Fibroblast of villous mesenchyme (primary cell): Measurements from ENCODE around the gene C11orf86. TPM values are rescaled to one million over a fixed set of nuclear protein-coding genes. Genes with fewer than 3 reads are reported as not detected.
"Not testable (repeated sequence)": the region's sequence is repeated elsewhere in the genome, so short reads cannot be mapped to it uniquely, and the experiment has no call there.

Experiments
- DNase-seq: peaks from one replicate; pipeline ENCODE4 v3.0.0-alpha.2; 2010; ENCODE audit warnings: low read depth
- H3K4me3 ChIP-seq: 2 replicates; pipeline ENCODE4 v1.5.1; 2011; ENCODE audit warnings: low read depth, mild to moderate bottlenecking, low read length
- CTCF ChIP-seq: IDR thresholded peaks from 2 replicates; pipeline ENCODE4 v1.5.1; 2012; ENCODE audit warnings: low read depth, mild to moderate bottlenecking, low read length; ENCODE audit not compliant: insufficient read depth
- total RNA-seq: library from RNA; depleted of rRNA; stranded (reverse); fragments of >200 nt; gene quantifications from 2 replicates; pipeline ENCODE4 v1.2.3, GENCODE V29; 2012

Gene C11orf86
- total RNA-seq, 1 donor, result not detected

GRCh38 chr11:66956689-66957290 lies 18.3 kb upstream of the C11orf86 start:
- peak overlapping the region; percentile 72 for H3K4me3 ChIP-seq
- peak; percentile 88 for DNase-seq
- TF ChIP-seq CTCF, result peak; percentile 29

- DNase-seq, result no peak
- peak overlapping the region; percentile 72 for H3K4me3 ChIP-seq
- TF ChIP-seq CTCF, result no peak
Observed at GRCh38 chr11:66957971-66958231, 17.2 kb upstream of the C11orf86 start.

GRCh38 chr11:66958232-66958955 lies 16.7 kb upstream of the C11orf86 start, which contains the start of gene PC:
PC (minus strand) TSS chr11:66958383; CDS start chr11:66872159, 86,224 bp downstream.
- TF ChIP-seq CTCF, result no peak
- peak; percentile 100 for DNase-seq
- peak within 1 kb of the TSS; percentile 72 for H3K4me3 ChIP-seq

GRCh38 chr11:66958956-66959274 lies 16.2 kb upstream of the C11orf86 start:
- H3K4me3 ChIP-seq, result peak overlapping the region; percentile 36
- no peak for DNase-seq
- TF ChIP-seq CTCF, result no peak

- not testable (repeated sequence) for H3K4me3 ChIP-seq, DNase-seq
Observed at GRCh38 chr11:66961691-66962213, 13.4 kb upstream of the C11orf86 start.

GRCh38 chr11:66962247-66962646 lies 12.9 kb upstream of the C11orf86 start:
- no peak for TF ChIP-seq CTCF
- no peak overlapping the region for H3K4me3 ChIP-seq

GRCh38 chr11:66962801-66963200 lies 12.3 kb upstream of the C11orf86 start:
- no peak for DNase-seq
- no peak overlapping the region for H3K4me3 ChIP-seq
- TF ChIP-seq CTCF, result no peak

More at GRCh38 chr11:66962247-66962646, 12.9 kb upstream of the C11orf86 start:
- no peak for DNase-seq
